ENCODE data around the gene FYCO1.
"Not testable (repeated sequence)": the region's sequence is repeated elsewhere in the genome, so short reads cannot be mapped to it uniquely, and the experiment has no call there.

The FYCO1 gene

GRCh38 chr3:46008058-46008457, 12.4 kb upstream of the FYCO1 start:
- no peak for DNase-seq

- DNase-seq = no peak
These were observed 11.7 kb upstream of the FYCO1 start for GRCh38 chr3:46007280-46007679.

- no peak for DNase-seq
These were observed 10.8 kb upstream of the FYCO1 start for GRCh38 chr3:46006238-46007032.

- not testable (repeated sequence) for DNase-seq
These were observed 8.1 kb upstream of the FYCO1 start for GRCh38 chr3:46003706-46004105.

- no peak for DNase-seq
These were observed 5.6 kb upstream of the FYCO1 start for GRCh38 chr3:46001178-46001577.

- DNase-seq = no peak
These were observed 2.3 kb upstream of the FYCO1 start for GRCh38 chr3:45997942-45998341.

GRCh38 chr3:45997499-45997898, 1.9 kb upstream of the FYCO1 start:
- not testable (repeated sequence) for DNase-seq

GRCh38 chr3:45994419-45995235, 997 bp downstream of the FYCO1 start:
- no peak for DNase-seq

- no peak for DNase-seq
These were observed 2.1 kb downstream of the FYCO1 start for GRCh38 chr3:45993421-45994027.

- no peak for DNase-seq
These were observed 2.8 kb downstream of the FYCO1 start for GRCh38 chr3:45992821-45993221.

- DNase-seq = no peak
These were observed 3.4 kb downstream of the FYCO1 start for GRCh38 chr3:45992133-45992729.

GRCh38 chr3:45991341-45991740, 4.3 kb downstream of the FYCO1 start:
- no peak for DNase-seq

- no peak for DNase-seq
These were observed 5.4 kb downstream of the FYCO1 start for GRCh38 chr3:45990181-45990580.

GRCh38 chr3:45988804-45989203, 6.8 kb downstream of the FYCO1 start:
- DNase-seq = no peak

GRCh38 chr3:45988362-45988761, 7.3 kb downstream of the FYCO1 start:
- no peak for DNase-seq

- no peak for DNase-seq
These were observed 8.0 kb downstream of the FYCO1 start for GRCh38 chr3:45987368-45988291.

GRCh38 chr3:45986303-45986982, 9.2 kb downstream of the FYCO1 start:
- DNase-seq = peak; percentile 49

GRCh38 chr3:45985532-45986302, 9.9 kb downstream of the FYCO1 start:
- DNase-seq = no peak

GRCh38 chr3:45984331-45985312, 11.0 kb downstream of the FYCO1 start:
- DNase-seq = no peak

Data from NCI-H774 (cell line).